Measurements from ENCODE around the gene CISD3.
A peak's percentile ranks its signal among the peaks of the same experiment; 100 is the strongest.

CISD3 gene

DNA sequence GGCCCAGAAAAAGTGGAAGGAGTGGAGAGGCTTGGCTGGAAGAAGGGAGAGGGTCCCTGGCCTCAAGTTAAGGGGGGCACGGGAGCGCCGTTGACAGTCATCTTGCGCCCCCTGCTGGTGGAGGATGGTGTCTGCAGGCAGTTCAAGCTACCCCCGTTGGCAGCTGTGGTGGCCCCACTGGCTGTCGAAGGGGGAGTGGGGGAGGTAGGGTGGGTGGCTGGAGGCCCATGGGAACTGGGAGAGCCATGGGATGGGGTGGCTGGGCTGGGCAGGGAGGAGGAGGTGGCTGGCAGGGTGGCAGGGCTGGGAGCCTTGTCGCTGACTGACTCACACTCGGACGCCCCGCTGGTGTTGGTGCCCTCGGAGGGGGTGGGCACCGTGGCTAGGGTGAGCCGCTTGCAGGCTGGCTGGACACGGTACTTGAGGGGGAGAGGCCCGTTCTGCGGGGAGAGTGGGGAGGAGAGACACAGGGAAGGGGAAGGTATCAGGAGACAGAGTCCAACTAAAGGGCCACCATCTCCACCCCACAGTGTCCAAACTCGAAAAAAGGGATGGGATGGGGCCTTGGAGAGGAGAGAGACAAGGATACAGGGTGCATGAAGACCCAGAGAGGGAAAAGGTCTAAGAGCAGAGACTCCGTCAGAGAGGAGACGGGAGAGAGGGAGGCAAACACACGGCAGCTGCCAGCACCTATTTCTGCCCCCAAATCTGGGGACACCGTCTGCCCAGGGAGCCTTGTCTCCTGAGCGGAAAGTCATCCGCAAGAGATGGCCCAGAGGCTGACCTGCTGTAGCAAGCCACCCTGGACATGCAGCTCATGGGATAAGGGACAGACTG lies 5.2 kb downstream of the CISD3 start (continued):
- TF ChIP-seq ZFHX2 (tag by site-specific recombination; conservative IDR thresholded peaks at IDR 0.05) = peak; percentile 88
- no peak for TF ChIP-seq ZNF677 (tag by site-specific recombination; IDR thresholded peaks at IDR 0.05)
- TF ChIP-seq, protein P1, sequence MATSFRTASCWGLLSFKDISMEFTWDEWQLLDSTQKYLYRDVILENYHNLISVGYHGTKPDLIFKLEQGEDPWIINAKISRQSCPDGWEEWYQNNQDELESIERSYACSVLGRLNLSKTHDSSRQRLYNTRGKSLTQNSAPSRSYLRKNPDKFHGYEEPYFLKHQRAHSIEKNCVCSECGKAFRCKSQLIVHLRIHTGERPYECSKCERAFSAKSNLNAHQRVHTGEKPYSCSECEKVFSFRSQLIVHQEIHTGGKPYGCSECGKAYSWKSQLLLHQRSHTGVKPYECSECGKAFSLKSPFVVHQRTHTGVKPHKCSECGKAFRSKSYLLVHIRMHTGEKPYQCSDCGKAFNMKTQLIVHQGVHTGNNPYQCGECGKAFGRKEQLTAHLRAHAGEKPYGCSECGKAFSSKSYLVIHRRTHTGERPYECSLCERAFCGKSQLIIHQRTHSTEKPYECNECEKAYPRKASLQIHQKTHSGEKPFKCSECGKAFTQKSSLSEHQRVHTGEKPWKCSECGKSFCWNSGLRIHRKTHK (tag by site-specific recombination; IDR thresholded peaks at IDR 0.05) = no peak
- no peak for TF ChIP-seq GLI4 (tag by site-specific recombination; IDR thresholded peaks at IDR 0.05)
- TF ChIP-seq WT1 (tag by site-specific recombination; IDR thresholded peaks at IDR 0.05) = no peak
- no peak for TF ChIP-seq ZNF239 (tag by site-specific recombination; IDR thresholded peaks at IDR 0.05)
- no peak for TF ChIP-seq ZNF302 (tag by site-specific recombination; IDR thresholded peaks at IDR 0.05; ENCODE audit: low read depth)
- TF ChIP-seq, protein P2, sequence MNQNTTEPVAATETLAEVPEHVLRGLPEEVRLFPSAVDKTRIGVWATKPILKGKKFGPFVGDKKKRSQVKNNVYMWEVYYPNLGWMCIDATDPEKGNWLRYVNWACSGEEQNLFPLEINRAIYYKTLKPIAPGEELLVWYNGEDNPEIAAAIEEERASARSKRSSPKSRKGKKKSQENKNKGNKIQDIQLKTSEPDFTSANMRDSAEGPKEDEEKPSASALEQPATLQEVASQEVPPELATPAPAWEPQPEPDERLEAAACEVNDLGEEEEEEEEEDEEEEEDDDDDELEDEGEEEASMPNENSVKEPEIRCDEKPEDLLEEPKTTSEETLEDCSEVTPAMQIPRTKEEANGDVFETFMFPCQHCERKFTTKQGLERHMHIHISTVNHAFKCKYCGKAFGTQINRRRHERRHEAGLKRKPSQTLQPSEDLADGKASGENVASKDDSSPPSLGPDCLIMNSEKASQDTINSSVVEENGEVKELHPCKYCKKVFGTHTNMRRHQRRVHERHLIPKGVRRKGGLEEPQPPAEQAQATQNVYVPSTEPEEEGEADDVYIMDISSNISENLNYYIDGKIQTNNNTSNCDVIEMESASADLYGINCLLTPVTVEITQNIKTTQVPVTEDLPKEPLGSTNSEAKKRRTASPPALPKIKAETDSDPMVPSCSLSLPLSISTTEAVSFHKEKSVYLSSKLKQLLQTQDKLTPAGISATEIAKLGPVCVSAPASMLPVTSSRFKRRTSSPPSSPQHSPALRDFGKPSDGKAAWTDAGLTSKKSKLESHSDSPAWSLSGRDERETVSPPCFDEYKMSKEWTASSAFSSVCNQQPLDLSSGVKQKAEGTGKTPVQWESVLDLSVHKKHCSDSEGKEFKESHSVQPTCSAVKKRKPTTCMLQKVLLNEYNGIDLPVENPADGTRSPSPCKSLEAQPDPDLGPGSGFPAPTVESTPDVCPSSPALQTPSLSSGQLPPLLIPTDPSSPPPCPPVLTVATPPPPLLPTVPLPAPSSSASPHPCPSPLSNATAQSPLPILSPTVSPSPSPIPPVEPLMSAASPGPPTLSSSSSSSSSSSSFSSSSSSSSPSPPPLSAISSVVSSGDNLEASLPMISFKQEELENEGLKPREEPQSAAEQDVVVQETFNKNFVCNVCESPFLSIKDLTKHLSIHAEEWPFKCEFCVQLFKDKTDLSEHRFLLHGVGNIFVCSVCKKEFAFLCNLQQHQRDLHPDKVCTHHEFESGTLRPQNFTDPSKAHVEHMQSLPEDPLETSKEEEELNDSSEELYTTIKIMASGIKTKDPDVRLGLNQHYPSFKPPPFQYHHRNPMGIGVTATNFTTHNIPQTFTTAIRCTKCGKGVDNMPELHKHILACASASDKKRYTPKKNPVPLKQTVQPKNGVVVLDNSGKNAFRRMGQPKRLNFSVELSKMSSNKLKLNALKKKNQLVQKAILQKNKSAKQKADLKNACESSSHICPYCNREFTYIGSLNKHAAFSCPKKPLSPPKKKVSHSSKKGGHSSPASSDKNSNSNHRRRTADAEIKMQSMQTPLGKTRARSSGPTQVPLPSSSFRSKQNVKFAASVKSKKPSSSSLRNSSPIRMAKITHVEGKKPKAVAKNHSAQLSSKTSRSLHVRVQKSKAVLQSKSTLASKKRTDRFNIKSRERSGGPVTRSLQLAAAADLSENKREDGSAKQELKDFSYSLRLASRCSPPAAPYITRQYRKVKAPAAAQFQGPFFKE (tag by site-specific recombination; IDR thresholded peaks at IDR 0.05; ENCODE audit: borderline replicate concordance) = no peak
- TF ChIP-seq ZNF514 (tag by site-specific recombination; IDR thresholded peaks at IDR 0.05) = no peak
- TF ChIP-seq HOXA7 (CRISPR knock-in tag; IDR thresholded peaks at IDR 0.05; ENCODE audit: borderline replicate concordance) = no peak
- TF ChIP-seq, protein P3, sequence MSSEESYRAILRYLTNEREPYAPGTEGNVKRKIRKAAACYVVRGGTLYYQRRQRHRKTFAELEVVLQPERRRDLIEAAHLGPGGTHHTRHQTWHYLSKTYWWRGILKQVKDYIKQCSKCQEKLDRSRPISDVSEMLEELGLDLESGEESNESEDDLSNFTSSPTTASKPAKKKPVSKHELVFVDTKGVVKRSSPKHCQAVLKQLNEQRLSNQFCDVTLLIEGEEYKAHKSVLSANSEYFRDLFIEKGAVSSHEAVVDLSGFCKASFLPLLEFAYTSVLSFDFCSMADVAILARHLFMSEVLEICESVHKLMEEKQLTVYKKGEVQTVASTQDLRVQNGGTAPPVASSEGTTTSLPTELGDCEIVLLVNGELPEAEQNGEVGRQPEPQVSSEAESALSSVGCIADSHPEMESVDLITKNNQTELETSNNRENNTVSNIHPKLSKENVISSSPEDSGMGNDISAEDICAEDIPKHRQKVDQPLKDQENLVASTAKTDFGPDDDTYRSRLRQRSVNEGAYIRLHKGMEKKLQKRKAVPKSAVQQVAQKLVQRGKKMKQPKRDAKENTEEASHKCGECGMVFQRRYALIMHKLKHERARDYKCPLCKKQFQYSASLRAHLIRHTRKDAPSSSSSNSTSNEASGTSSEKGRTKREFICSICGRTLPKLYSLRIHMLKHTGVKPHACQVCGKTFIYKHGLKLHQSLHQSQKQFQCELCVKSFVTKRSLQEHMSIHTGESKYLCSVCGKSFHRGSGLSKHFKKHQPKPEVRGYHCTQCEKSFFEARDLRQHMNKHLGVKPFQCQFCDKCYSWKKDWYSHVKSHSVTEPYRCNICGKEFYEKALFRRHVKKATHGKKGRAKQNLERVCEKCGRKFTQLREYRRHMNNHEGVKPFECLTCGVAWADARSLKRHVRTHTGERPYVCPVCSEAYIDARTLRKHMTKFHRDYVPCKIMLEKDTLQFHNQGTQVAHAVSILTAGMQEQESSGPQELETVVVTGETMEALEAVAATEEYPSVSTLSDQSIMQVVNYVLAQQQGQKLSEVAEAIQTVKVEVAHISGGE (tag by site-specific recombination; conservative IDR thresholded peaks at IDR 0.05; ENCODE audit: low read depth) = no peak
- TF ChIP-seq ZFP3 (tag by site-specific recombination; IDR thresholded peaks at IDR 0.05; ENCODE audit: low read depth) = no peak
- no peak for TF ChIP-seq ZNF510 (tag by site-specific recombination; IDR thresholded peaks at IDR 0.05; ENCODE audit: insufficient replicate concordance)
- peak; percentile 97 for TF ChIP-seq GLIS2 (tag by site-specific recombination; IDR thresholded peaks at IDR 0.05)
- no peak for TF ChIP-seq ZNF585B (tag by site-specific recombination; IDR thresholded peaks at IDR 0.05)
- no peak for TF ChIP-seq ZNF624 (tag by site-specific recombination; IDR thresholded peaks at IDR 0.05)
- TF ChIP-seq ZNF174 (tag by site-specific recombination; IDR thresholded peaks at IDR 0.05) = no peak
- no peak for TF ChIP-seq ZNF121 (tag by site-specific recombination; IDR thresholded peaks at IDR 0.05)
- no peak for TF ChIP-seq ZNF558 (tag by site-specific recombination; IDR thresholded peaks at IDR 0.05)
- TF ChIP-seq, protein P4, sequence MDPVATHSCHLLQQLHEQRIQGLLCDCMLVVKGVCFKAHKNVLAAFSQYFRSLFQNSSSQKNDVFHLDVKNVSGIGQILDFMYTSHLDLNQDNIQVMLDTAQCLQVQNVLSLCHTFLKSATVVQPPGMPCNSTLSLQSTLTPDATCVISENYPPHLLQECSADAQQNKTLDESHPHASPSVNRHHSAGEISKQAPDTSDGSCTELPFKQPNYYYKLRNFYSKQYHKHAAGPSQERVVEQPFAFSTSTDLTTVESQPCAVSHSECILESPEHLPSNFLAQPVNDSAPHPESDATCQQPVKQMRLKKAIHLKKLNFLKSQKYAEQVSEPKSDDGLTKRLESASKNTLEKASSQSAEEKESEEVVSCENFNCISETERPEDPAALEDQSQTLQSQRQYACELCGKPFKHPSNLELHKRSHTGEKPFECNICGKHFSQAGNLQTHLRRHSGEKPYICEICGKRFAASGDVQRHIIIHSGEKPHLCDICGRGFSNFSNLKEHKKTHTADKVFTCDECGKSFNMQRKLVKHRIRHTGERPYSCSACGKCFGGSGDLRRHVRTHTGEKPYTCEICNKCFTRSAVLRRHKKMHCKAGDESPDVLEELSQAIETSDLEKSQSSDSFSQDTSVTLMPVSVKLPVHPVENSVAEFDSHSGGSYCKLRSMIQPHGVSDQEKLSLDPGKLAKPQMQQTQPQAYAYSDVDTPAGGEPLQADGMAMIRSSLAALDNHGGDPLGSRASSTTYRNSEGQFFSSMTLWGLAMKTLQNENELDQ (tag by site-specific recombination; IDR thresholded peaks at IDR 0.05; ENCODE audit: low read depth) = no peak
- no peak for TF ChIP-seq HOXD13 (CRISPR knock-in tag; IDR thresholded peaks at IDR 0.05; ENCODE audit: borderline replicate concordance)
- TF ChIP-seq ZNF266 (tag by site-specific recombination; IDR thresholded peaks at IDR 0.05; ENCODE audit: low read depth) = no peak
- no peak; the same call in 1 of the 2 replicates for TF ChIP-seq ZNF341 (tag by site-specific recombination; IDR thresholded peaks at IDR 0.05; ENCODE audit: low read depth)
- TF ChIP-seq ZNF132 (tag by site-specific recombination; IDR thresholded peaks at IDR 0.05; ENCODE audit: borderline replicate concordance) = no peak
- TF ChIP-seq, protein P5, sequence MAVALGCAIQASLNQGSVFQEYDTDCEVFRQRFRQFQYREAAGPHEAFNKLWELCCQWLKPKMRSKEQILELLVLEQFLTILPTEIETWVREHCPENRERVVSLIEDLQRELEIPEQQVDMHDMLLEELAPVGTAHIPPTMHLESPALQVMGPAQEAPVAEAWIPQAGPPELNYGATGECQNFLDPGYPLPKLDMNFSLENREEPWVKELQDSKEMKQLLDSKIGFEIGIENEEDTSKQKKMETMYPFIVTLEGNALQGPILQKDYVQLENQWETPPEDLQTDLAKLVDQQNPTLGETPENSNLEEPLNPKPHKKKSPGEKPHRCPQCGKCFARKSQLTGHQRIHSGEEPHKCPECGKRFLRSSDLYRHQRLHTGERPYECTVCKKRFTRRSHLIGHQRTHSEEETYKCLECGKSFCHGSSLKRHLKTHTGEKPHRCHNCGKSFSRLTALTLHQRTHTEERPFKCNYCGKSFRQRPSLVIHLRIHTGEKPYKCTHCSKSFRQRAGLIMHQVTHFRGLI (tag by site-specific recombination; IDR thresholded peaks at IDR 0.05) = no peak

Measured in HEK293 (cell line).